Astrocyte of the cerebellum (primary cell): Measurements from ENCODE around the gene CCDC77.

Experiments
- DNase-seq: peaks from one replicate; pipeline ENCODE4 v3.0.0-alpha.2; 2011; ENCODE audit warnings: low read depth
- H3K4me3 ChIP-seq: 2 replicates; pipeline ENCODE4 v1.5.1; 2011; ENCODE audit warnings: mild to moderate bottlenecking, low read depth, low read length, moderate library complexity
- CTCF ChIP-seq: IDR thresholded peaks from 2 replicates; pipeline ENCODE4 v1.5.1; 2012; ENCODE audit warnings: low read length, low read depth, moderate library complexity, mild to moderate bottlenecking; ENCODE audit errors: missing control alignments
- in situ Hi-C: cut with HindIII; loops from 2 replicates; pipeline ENCODE4 v1.10.0; 2017; ENCODE audit warnings: low sequenced_read_pairs

The CCDC77 gene

GRCh38 chr12:450438-450837 is 49.0 kb downstream of the CCDC77 start:
- DNase-seq: no peak
- in situ Hi-C loops: no loop called here
- no peak overlapping the region for H3K4me3 ChIP-seq
- TF ChIP-seq CTCF: no peak

GRCh38 chr12:452667-453210 is 51.3 kb downstream of the CCDC77 start:
- no peak for TF ChIP-seq CTCF
- H3K4me3 ChIP-seq: no peak overlapping the region
- in situ Hi-C loops: no loop called here
- no peak for DNase-seq

- no peak overlapping the region for H3K4me3 ChIP-seq
- no peak for DNase-seq
- TF ChIP-seq CTCF: no peak
- in situ Hi-C loops: loop anchor here (5.0 kb wide), 1 partner anchor 87 kb away; no protein-coding TSS in a partner anchor
Measured at GRCh38 chr12:454833-455232, 53.4 kb downstream of the CCDC77 start.

GRCh38 chr12:455821-456220 is 54.4 kb downstream of the CCDC77 start:
- no peak for DNase-seq
- in situ Hi-C loops: loop anchor here (5.0 kb wide), 1 partner anchor 86 kb away; no protein-coding TSS in a partner anchor
- TF ChIP-seq CTCF: no peak
- H3K4me3 ChIP-seq: no peak overlapping the region

GRCh38 chr12:457676-458075 is 56.2 kb downstream of the CCDC77 start:
- in situ Hi-C loops: loop anchor here (5.0 kb wide), 1 partner anchor 85 kb away; no protein-coding TSS in a partner anchor
- H3K4me3 ChIP-seq: no peak overlapping the region
- TF ChIP-seq CTCF: no peak
- DNase-seq: no peak

GRCh38 chr12:459050-459429 is 57.6 kb downstream of the CCDC77 start:
- no peak for DNase-seq
- no peak for TF ChIP-seq CTCF
- H3K4me3 ChIP-seq: no peak overlapping the region
- in situ Hi-C loops: loop anchor here (5.0 kb wide), 1 partner anchor 83 kb away; no protein-coding TSS in a partner anchor
